ENCODE measurements around the gene AK4.
"Not testable (repeated sequence)": the region's sequence is repeated elsewhere in the genome, so short reads cannot be mapped to it uniquely, and the experiment has no call there.

AK4 gene

GRCh38 chr1:65232461-65232990, 84.5 kb downstream of the AK4 start:
- H3K9ac ChIP-seq (ENCODE audit: low read depth, low read length, poor library complexity): no peak overlapping the region
- no peaks in the 10 kb centered on the region for H3K36me3 ChIP-seq (replicated peaks in 1 of 2; ENCODE audit: control insufficient read depth in 2 of 2, insufficient read depth in 2 of 2, low read length in 2 of 2)
- no peak overlapping the region for H2BK5ac ChIP-seq (ENCODE audit: low read length)
- H3K18ac ChIP-seq (ENCODE audit: low read length): no peak overlapping the region
- H2AK5ac ChIP-seq (ENCODE audit: low read depth, low read length): no peak overlapping the region
- no peaks in the 10 kb centered on the region for H3K4me1 ChIP-seq (ENCODE audit: control insufficient read depth in 2 of 2, insufficient read depth in 1 of 2, low read depth in 1 of 2, low read length in 2 of 2)
- H3K4me3 ChIP-seq (ENCODE audit: low read length in 2 of 2): no peak overlapping the region
- H3K4ac ChIP-seq (ENCODE audit: low read length): no peak overlapping the region
- H3K4me2 ChIP-seq (ENCODE audit: insufficient read depth, low read length, poor library complexity, severe bottlenecking): no peak overlapping the region
- no peaks in the 10 kb centered on the region for H3K27me3 ChIP-seq (ENCODE audit: control insufficient read depth in 3 of 3, insufficient read depth in 3 of 3, low read depth in 1 of 3, low read length in 3 of 3)
- no peak overlapping the region for H2AFZ ChIP-seq (ENCODE audit: low read length)
- H4K8ac ChIP-seq (ENCODE audit: low read depth, low read length): no peak overlapping the region
- H2BK12ac ChIP-seq (ENCODE audit: low read length): no peak overlapping the region
- H4K91ac ChIP-seq (ENCODE audit: low read depth, low read length, poor library complexity): no peak overlapping the region
- no peak overlapping the region for H2BK120ac ChIP-seq (ENCODE audit: low read depth, low read length)
- peaks cover 2% of the 10 kb centered on the region for H3K79me1 ChIP-seq (ENCODE audit: low read depth, low read length)
- H3K9me3 ChIP-seq (replicated peaks in 1 of 2; ENCODE audit: control insufficient read depth in 2 of 2, insufficient read depth in 1 of 2, low read depth in 1 of 2, low read length in 2 of 2): no peaks in the 10 kb centered on the region
- no peak overlapping the region for H3K23ac ChIP-seq (ENCODE audit: low read depth, low read length, poor library complexity)
- no peak overlapping the region for H3K27ac ChIP-seq (replicated peaks; ENCODE audit: low read length)
- no peak overlapping the region for H2BK15ac ChIP-seq (ENCODE audit: low read length)
- H3K14ac ChIP-seq (ENCODE audit: low read length): no peak overlapping the region
- WGBS, 2 donors (ENCODE audit: extremely low coverage in 2 of 2, insufficient read length in 2 of 2, insufficient replicate concordance in 1 of 2): no CpG with 5 or more reads among the region's 4 CpGs
- DNase-seq (ENCODE audit: low spot score): no peak

- no CpG with 5 or more reads among the region's 2 CpGs for WGBS, 2 donors (ENCODE audit: extremely low coverage in 2 of 2, insufficient read length in 2 of 2, insufficient replicate concordance in 1 of 2)
- H3K36me3 ChIP-seq (replicated peaks in 1 of 2; ENCODE audit: control insufficient read depth in 2 of 2, insufficient read depth in 2 of 2, low read length in 2 of 2): no peaks in the 10 kb centered on the region
- DNase-seq (ENCODE audit: low spot score): no peak
Observed at GRCh38 chr1:65233782-65234181, 85.8 kb downstream of the AK4 start.

GRCh38 chr1:65235867-65236805, 88.1 kb downstream of the AK4 start:
- Histone ChIP-seq H3K4me2 (ENCODE audit: insufficient read depth, low read length, poor library complexity, severe bottlenecking) (no peak overlapping the region), H3K4me1 (ENCODE audit: control insufficient read depth in 2 of 2, insufficient read depth in 1 of 2, low read depth in 1 of 2, low read length in 2 of 2) (no peaks in the 10 kb centered on the region), H2BK120ac (ENCODE audit: low read depth, low read length) (no peak overlapping the region), H3K27ac (replicated peaks; ENCODE audit: low read length) (no peak overlapping the region), H4K8ac (ENCODE audit: low read depth, low read length) (no peak overlapping the region), H3K23ac (ENCODE audit: low read depth, low read length, poor library complexity) (no peak overlapping the region), H2BK15ac (ENCODE audit: low read length) (no peak overlapping the region), H3K4me3 (ENCODE audit: low read length in 2 of 2) (no peak overlapping the region), H4K91ac (ENCODE audit: low read depth, low read length, poor library complexity) (no peak overlapping the region), H3K79me1 (ENCODE audit: low read depth, low read length) (no peaks in the 10 kb centered on the region), H3K27me3 (ENCODE audit: control insufficient read depth in 3 of 3, insufficient read depth in 3 of 3, low read depth in 1 of 3, low read length in 3 of 3) (no peaks in the 10 kb centered on the region), H2AK5ac (ENCODE audit: low read depth, low read length) (no peak overlapping the region), H2BK5ac (ENCODE audit: low read length) (no peak overlapping the region), H2AFZ (ENCODE audit: low read length) (no peak overlapping the region), H2BK12ac (ENCODE audit: low read length) (no peak overlapping the region), H3K4ac (ENCODE audit: low read length) (no peak overlapping the region), H3K18ac (ENCODE audit: low read length) (no peak overlapping the region), H3K9ac (ENCODE audit: low read depth, low read length, poor library complexity) (no peak overlapping the region), H3K36me3 (replicated peaks in 1 of 2; ENCODE audit: control insufficient read depth in 2 of 2, insufficient read depth in 2 of 2, low read length in 2 of 2) (no peaks in the 10 kb centered on the region), H3K9me3 (replicated peaks in 1 of 2; ENCODE audit: control insufficient read depth in 2 of 2, insufficient read depth in 1 of 2, low read depth in 1 of 2, low read length in 2 of 2) (no peaks in the 10 kb centered on the region), H3K14ac (ENCODE audit: low read length) (no peak overlapping the region)
- WGBS, 2 donors (ENCODE audit: extremely low coverage in 2 of 2, insufficient read length in 2 of 2, insufficient replicate concordance in 1 of 2): no CpG with 5 or more reads among the region's 3 CpGs
- peak; percentile 39 for DNase-seq (ENCODE audit: low spot score)

More at GRCh38 chr1:65233782-65234181, 85.8 kb downstream of the AK4 start:
- Histone ChIP-seq H2AK5ac (ENCODE audit: low read depth, low read length) (no peak overlapping the region), H3K4ac (ENCODE audit: low read length) (no peak overlapping the region), H3K23ac (ENCODE audit: low read depth, low read length, poor library complexity) (no peak overlapping the region), H2BK5ac (ENCODE audit: low read length) (no peak overlapping the region), H3K9me3 (replicated peaks in 1 of 2; ENCODE audit: control insufficient read depth in 2 of 2, insufficient read depth in 1 of 2, low read depth in 1 of 2, low read length in 2 of 2) (no peaks in the 10 kb centered on the region), H2BK15ac (ENCODE audit: low read length) (no peak overlapping the region), H3K4me1 (ENCODE audit: control insufficient read depth in 2 of 2, insufficient read depth in 1 of 2, low read depth in 1 of 2, low read length in 2 of 2) (no peaks in the 10 kb centered on the region), H2AFZ (ENCODE audit: low read length) (no peak overlapping the region), H3K27me3 (ENCODE audit: control insufficient read depth in 3 of 3, insufficient read depth in 3 of 3, low read depth in 1 of 3, low read length in 3 of 3) (no peaks in the 10 kb centered on the region), H3K27ac (replicated peaks; ENCODE audit: low read length) (no peak overlapping the region), H3K79me1 (ENCODE audit: low read depth, low read length) (peaks cover 2% of the 10 kb centered on the region), H4K8ac (ENCODE audit: low read depth, low read length) (no peak overlapping the region), H2BK120ac (ENCODE audit: low read depth, low read length) (no peak overlapping the region), H3K4me2 (ENCODE audit: insufficient read depth, low read length, poor library complexity, severe bottlenecking) (no peak overlapping the region), H3K9ac (ENCODE audit: low read depth, low read length, poor library complexity) (no peak overlapping the region), H3K14ac (ENCODE audit: low read length) (no peak overlapping the region), H4K91ac (ENCODE audit: low read depth, low read length, poor library complexity) (no peak overlapping the region), H3K4me3 (ENCODE audit: low read length in 2 of 2) (no peak overlapping the region), H3K18ac (ENCODE audit: low read length) (no peak overlapping the region), H2BK12ac (ENCODE audit: low read length) (no peak overlapping the region)

DNA sequence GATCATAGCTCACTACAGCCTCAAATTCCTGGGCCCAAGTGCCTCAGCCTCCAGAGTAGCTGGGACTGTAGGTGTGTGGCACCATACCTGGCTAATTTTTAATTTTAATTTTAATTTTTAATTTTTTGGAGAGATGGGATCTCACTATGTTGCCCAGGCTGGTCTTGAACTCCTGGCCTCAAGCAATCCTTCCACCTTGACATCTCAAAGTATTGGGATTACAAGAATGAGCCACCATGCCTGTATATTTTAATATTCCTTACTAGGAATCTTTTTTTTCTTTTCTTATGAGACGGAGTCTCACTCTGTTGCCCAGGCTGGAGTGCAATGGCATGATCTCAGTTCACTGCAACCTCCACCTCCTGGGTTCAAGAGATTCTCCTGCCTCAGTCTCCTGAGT, 89.1 kb downstream of the AK4 start:
- not testable (repeated sequence) for H3K4ac ChIP-seq (ENCODE audit: low read length); H4K91ac ChIP-seq (ENCODE audit: low read depth, low read length, poor library complexity); H3K27me3 ChIP-seq (ENCODE audit: control insufficient read depth in 3 of 3, insufficient read depth in 3 of 3, low read depth in 1 of 3, low read length in 3 of 3); H2AK5ac ChIP-seq (ENCODE audit: low read depth, low read length); H3K79me1 ChIP-seq (ENCODE audit: low read depth, low read length); DNase-seq (ENCODE audit: low spot score); H3K4me2 ChIP-seq (ENCODE audit: insufficient read depth, low read length, poor library complexity, severe bottlenecking); H3K36me3 ChIP-seq (replicated peaks in 1 of 2; ENCODE audit: control insufficient read depth in 2 of 2, insufficient read depth in 2 of 2, low read length in 2 of 2); H2AFZ ChIP-seq (ENCODE audit: low read length); H4K8ac ChIP-seq (ENCODE audit: low read depth, low read length); H2BK12ac ChIP-seq (ENCODE audit: low read length); H3K9ac ChIP-seq (ENCODE audit: low read depth, low read length, poor library complexity); H2BK5ac ChIP-seq (ENCODE audit: low read length); H3K14ac ChIP-seq (ENCODE audit: low read length); H2BK120ac ChIP-seq (ENCODE audit: low read depth, low read length); H3K23ac ChIP-seq (ENCODE audit: low read depth, low read length, poor library complexity); H3K27ac ChIP-seq (replicated peaks; ENCODE audit: low read length); H3K9me3 ChIP-seq (replicated peaks in 1 of 2; ENCODE audit: control insufficient read depth in 2 of 2, insufficient read depth in 1 of 2, low read depth in 1 of 2, low read length in 2 of 2); H2BK15ac ChIP-seq (ENCODE audit: low read length); H3K4me1 ChIP-seq (ENCODE audit: control insufficient read depth in 2 of 2, insufficient read depth in 1 of 2, low read depth in 1 of 2, low read length in 2 of 2); H3K4me3 ChIP-seq (ENCODE audit: low read length in 2 of 2); H3K18ac ChIP-seq (ENCODE audit: low read length)
- WGBS, 2 donors (ENCODE audit: extremely low coverage in 2 of 2, insufficient read length in 2 of 2, insufficient replicate concordance in 1 of 2): no CpG with 5 or more reads among the region's 1 CpG
